H1 (cell line): ENCODE results near the gene THAP4. TPM values are rescaled to one million over a fixed set of nuclear protein-coding genes. Genes with fewer than 3 reads are reported as not detected.

Experiments
- CHD1 ChIP-seq: IDR thresholded peaks from 2 replicates; pipeline ENCODE4 v1.6.1; 2012; ENCODE audit warnings: low read depth, low read length, improper control_type of control experiment
- CHD2 ChIP-seq: IDR thresholded peaks from 2 replicates; pipeline ENCODE4 v1.6.1; 2012; ENCODE audit warnings: low read length, improper control_type of control experiment
- NRF1 ChIP-seq: IDR thresholded peaks from 2 replicates; pipeline ENCODE4 v1.6.1; 2011; ENCODE audit warnings: mild to moderate bottlenecking, low read depth, low read length, improper control_type of control experiment
- SP4 ChIP-seq: IDR thresholded peaks from 2 replicates; pipeline ENCODE4 v1.6.1; 2012; ENCODE audit warnings: low read length, inconsistent platforms
- SRF ChIP-seq: IDR thresholded peaks from 2 replicates; pipeline ENCODE4 v1.6.1; 2011; ENCODE audit warnings: mild to moderate bottlenecking, low read depth, low read length, moderate library complexity
- polyA plus RNA-seq, 7 experiments: library from polyadenylated mRNA; depleted of rRNA in 3 of 7; stranded (reverse) in 5 of 7; unstranded in 2 of 7; fragments of >200 nt in 5 of 7; fragments of 200-250 nt in 2 of 7; gene quantifications; 1 replicate in 5 of 7; 2 replicates in 1 of 7; 4 replicates in 1 of 7; pipeline versions ENCODE4 v1.2.1 to v1.2.3, GENCODE V29; 2011 to 2013; ENCODE audit warnings: missing spikeins in 2 of 7, mixed read lengths in 2 of 7
- total RNA-seq: library from RNA; stranded (reverse); fragmentation: NEBNext Ultra II Directional; extraction: Animal tissue kit (Norgen Biotek cat#: 25700); gene quantifications from 2 replicates; pipeline ENCODE4 v1.2.1, GENCODE V29; 2021

THAP4 gene
- total and polyA plus RNA-seq, 2 of the 8 experiments (the other 6 are each of a cell fraction or from before 2014, with no cell fraction given) = 78.9 to 83.6 TPM

DNA sequence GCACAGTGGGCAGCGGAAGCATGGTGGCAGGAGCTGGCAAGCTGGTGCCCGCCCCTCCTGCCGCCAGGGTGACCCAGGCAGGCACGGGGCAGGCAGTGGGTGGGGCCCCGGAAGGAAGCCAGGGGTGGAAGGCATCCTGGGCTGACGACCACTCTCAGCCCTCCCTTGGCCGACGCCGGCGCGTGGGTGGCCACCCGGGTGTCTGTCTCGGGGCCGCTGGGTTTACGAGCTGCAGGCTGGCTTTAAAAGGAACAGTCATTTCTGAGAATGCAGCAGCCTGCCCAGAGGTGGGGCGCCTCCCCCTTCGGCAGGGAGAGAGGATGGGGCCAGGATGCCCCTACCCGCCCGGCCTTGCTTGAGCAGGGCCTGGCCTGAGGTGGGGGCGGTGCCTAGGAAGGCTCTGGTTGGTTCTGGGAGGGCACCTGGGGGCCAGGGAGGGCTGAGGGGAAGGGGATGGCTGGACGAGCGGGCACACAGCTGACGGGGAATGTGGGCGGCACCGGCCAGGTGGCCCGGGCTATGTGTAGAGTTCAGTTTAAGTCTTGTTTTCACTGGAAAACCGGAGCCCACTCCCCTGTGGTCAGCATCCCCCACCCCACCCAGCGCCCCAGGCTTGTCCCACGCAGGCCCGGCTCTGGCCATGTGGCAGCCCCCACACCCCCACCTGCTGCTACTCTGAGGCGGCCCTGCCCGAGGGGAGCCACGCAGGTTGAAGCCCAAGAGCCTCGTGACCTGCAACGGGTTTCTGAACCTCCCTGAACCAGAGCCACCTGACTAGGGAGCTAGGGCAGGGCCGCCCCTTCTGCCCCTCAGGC, 72.2 kb downstream of the THAP4 start (continued):
- TF ChIP-seq CHD2 = no peak
- no peak for TF ChIP-seq CHD1
- TF ChIP-seq NRF1 = no peak
- no peak for TF ChIP-seq SP4
- TF ChIP-seq SRF = no peak
- TF ChIP-seq, all 59 proteins: peak for 0
